Cortex of kidney (tissue), 1 donor: ENCODE measurements around the gene GPC5.
"Not testable (repeated sequence)": the region's sequence is repeated elsewhere in the genome, so short reads cannot be mapped to it uniquely, and the experiment has no call there.

Experiments used
- DNase-seq: peaks from one replicate; lab custom pipeline; 2025; lab: John Stamatoyannopoulos, UW

Gene GPC5

DNA sequence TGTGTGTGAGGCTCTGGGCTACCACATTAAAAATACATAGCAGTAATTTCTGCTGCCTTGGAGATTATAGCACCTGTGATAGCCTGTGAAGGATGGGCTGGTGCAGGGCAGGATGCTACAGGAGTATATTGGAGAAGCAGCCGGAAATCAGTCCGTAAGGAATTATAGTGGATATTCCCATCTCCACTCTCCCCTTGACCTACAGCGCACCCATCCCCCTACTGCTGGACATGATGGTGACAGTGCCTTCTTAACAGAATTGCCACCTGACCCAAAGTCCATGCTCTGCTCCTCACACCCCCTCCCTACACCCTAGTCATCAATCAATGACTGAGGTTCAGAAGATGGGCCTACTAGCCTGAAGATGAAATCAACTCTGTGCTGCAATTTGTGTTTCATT, 376.0 kb downstream of the GPC5 start:
- no peak for DNase-seq

DNA sequence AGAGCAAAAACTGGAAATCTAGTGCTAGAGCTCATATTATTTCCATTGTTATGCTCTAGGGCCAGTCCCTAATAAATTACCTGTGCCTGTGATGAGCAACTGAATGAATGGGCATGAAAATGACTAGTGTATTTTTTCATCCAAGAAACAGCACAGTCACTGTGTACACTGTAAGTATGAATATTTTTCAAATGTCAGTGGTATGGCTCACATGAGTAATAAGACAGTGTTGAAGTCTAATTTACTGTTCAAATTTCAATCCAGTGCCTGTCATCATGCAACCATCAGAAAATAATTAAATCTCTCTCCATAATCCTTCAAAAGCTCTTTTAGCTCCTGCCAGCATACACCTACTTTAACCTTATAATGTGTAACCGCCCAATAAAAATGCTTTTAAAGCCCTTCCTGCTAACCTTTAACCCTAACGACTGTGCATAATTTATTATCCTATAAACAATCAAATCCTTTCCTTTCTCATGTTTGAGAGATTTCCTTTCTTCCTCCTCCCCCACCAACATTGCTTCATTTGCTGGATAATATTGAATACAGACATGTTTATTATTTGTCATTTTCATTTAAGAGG, 378.3 kb downstream of the GPC5 start:
- DNase-seq: no peak

- DNase-seq: no peak
These were observed 379.7 kb downstream of the GPC5 start for GRCh38 chr13:91778123-91778522.

GRCh38 chr13:91781982-91782691, 383.7 kb downstream of the GPC5 start:
- not testable (repeated sequence) for DNase-seq

- DNase-seq: no peak
These were observed 387.2 kb downstream of the GPC5 start for GRCh38 chr13:91785431-91786119.

DNA sequence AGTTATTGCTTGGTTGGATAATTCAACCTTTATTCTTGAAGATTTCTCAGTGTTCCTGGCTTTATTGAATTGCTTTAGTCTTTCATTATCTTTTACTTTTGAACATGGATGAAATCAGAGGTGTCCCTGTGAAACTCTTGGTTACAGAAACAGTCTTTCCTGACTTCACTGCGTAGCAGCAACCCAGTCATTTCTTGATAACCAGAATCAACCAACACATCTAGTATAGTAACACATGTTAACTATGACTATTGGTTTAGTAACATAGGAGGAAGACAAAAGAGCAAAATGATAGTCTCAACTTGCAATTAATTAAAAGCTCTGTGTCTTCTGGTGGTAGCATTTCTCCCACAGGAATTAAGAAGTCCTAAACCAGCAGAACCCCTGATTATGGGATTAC, 393.6 kb downstream of the GPC5 start:
- no peak for DNase-seq

DNA sequence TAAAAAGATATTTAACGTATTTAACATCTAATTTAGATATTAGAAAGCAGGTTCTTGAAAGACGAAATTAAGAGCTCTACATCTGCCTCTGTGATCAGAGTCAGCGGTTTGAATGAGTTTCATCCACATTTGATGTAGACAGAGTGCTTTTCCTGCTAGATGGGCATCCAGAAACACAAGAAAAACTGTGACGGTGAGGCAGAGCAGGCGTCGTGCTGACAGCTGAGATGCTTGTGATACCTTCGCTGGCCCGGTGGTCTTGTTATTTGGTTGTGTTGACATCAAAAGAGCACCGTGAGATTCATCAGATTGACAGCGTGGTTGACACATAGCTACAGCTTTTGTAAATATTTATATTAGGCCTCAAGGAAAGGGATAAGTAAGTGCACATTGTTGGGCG, 399.1 kb downstream of the GPC5 start:
- no peak for DNase-seq

- not testable (repeated sequence) for DNase-seq
These were observed 399.9 kb downstream of the GPC5 start for GRCh38 chr13:91798338-91798737.

DNA sequence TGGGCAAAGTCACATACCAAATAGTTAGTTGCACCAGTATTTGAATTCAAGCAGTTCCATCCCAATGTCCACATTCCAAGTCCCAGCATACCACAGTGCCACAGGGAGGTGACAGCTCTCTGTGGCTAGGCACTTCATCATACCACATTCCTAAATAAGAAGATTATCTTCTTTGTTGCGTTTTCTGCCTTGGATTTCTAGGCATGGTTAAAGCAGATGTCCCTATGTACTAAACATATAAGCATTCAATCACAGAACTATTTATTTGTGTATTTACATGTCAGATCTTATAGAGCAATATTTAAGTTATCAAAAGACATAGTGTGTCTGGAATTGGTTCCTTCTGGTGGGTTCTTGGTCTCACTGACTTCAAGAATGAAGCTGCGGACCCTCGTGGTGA, 403.4 kb downstream of the GPC5 start:
- DNase-seq: not testable (repeated sequence)

GRCh38 chr13:91802957-91803356, 404.5 kb downstream of the GPC5 start:
- DNase-seq: no peak

DNA sequence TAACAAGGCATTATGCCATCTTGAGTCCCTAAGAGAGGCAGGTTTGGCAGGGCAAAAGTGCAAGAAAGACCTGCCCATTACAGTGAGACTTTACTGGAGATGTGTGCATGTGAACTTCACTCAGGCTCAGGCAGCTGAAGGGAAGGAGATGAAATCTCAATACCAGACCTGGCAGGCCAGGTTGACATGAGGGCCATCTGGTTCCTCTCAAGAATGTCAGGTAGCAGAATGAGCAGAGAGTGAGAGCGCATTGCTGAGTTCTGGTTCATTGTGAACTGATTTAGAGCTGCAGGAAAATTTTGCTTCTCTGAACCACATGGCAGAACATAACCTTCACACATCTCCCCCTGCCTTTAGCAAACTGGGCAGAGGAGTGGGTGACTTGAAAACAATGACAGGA, 406.3 kb downstream of the GPC5 start:
- no peak for DNase-seq

- no peak for DNase-seq
These were observed 407.2 kb downstream of the GPC5 start for GRCh38 chr13:91805605-91806004.

DNA sequence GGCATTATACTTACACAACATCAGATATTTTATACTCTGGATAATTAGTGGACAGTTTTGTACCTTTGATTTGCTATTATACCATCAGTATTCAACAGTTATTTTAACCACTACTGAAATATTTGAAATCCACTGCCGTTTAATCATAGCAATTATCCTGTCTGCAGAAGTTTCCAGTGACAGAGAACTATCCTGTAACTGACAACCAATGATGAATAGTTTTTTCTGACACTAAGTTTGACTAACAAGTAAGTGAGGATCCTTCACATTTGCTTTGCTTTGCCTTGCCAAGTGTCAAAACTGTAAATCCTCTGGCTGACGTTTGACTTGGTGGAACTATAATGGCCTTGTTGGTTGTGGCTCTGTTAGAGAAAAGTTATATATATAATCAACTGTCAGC, 410.7 kb downstream of the GPC5 start:
- no peak for DNase-seq

DNA sequence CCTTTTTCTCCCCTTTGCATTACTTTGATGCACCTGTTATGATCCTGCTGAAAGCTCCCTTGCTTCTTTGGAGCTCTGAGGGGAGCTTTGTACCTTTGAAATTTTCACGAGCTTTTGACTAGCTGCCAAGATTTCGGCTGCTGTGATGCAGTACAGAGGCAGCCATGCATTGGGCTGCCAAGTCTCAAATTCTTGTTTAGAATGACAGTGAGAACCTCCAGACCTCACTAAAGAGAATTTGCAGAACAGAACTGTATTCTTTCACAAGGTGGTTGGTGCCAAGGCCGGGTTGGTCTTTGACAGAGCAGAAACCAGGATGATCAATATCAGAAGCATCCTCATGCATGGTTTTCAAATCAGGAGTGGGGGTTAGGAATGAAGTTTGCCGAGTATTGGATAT, 414.8 kb downstream of the GPC5 start:
- DNase-seq: no peak

GRCh38 chr13:91816263-91816807, 417.9 kb downstream of the GPC5 start:
- DNase-seq: no peak

DNA sequence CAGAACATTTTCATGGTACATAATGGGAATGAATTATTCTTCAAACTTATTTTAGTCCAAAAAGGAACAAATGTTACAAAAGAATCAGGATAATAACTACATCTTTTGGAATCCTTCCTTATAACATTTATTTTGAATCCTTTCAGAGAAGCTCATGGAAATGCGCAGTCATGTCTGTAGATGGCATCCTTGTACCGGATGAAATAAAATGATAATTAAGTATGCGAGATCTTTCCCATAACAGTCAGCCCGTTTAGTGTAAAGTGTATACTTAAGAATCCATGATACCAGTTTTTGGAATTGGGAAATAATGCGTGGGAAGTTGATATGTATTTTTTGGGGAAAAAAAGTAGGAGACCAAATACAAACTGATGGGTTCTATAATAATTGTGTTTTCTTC, 418.8 kb downstream of the GPC5 start:
- no peak for DNase-seq

DNA sequence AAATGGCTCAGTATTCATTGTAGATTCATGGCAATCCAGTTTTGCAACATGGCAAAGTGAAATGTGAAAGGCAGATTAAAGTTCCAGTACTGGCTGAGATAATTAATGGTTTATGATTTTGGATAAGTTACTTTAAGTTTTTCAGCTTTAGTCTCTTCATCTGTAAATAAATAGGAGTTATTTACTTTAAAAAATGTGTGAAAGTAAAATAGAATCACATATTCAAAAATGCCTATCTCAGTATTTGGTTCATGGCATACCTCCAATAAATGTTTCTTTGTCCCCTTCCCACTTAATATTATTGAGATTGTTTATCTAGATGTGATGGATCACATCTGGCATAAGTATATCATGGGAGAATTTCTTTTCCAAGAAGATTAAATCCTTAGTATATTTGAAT, 426.0 kb downstream of the GPC5 start:
- no peak for DNase-seq

GRCh38 chr13:91825516-91825915, 427.1 kb downstream of the GPC5 start:
- DNase-seq: no peak

- no peak for DNase-seq
These were observed 438.1 kb downstream of the GPC5 start for GRCh38 chr13:91836553-91836952.

DNA sequence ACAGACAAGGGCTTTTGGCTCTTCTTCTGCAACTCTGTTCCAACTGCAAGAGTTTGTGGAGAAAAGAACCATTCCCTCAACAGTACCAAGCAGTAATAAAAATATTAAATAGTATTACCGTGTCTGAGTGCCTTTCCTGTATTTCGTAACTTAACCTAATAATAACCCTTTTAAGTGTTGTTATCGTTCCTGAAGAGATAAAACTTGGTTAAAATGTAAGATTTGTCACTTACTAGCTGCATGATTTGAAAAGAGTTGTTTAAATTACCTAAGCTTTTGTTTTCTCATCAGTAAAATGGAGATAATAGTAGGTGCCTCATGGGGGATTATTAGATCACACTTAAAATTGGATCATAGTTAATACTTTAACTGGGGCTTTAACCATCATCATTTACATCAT, 447.2 kb downstream of the GPC5 start:
- DNase-seq: no peak

DNA sequence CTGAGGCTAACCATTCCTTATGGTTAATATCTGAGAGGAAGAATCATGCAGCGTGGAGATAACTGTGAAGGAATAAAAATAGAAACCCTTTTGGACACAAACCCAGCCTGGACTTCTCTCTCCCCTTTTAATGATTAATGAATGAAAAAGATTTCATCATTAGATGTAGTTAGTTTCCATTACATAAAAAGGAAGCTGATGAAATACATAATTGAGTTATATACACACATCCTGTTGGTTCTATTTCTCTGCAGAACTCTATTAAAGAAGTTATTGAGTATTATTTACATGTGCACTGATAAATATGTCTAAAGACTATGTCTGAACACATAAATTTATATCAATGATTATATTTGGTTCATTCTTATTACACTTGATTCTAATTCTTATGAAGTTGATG, 465.3 kb downstream of the GPC5 start:
- DNase-seq: no peak

- no peak for DNase-seq
These were observed 469.9 kb downstream of the GPC5 start for GRCh38 chr13:91868351-91868750.

- no peak for DNase-seq
These were observed 480.1 kb downstream of the GPC5 start for GRCh38 chr13:91878491-91878890.
